Caco-2 (cell line): ENCODE results near the gene LTBP1. TPM values are rescaled to one million over a fixed set of nuclear protein-coding genes. Genes with fewer than 3 reads are reported as not detected.

Experiments used
- BruUV-seq: library from RNA; stranded (reverse); fragments of 400-500 nt; replicated peaks from 2 replicates; lab custom pipeline; 2021; lab: Mats Ljungman, UMichigan
- CTCF ChIA-PET: fragments of 300-600 bp; sonication (Branson Sonifier 250); formaldehyde crosslinking; loops from one replicate; lab custom pipeline; 2022; ENCODE audit warnings: antibody characterized with exemption; lab: Charles Lee
- POLR2A ChIA-PET: fragments of 300-600 bp; sonication (Branson Sonifier 250); formaldehyde crosslinking; loops from one replicate; lab custom pipeline; 2022; ENCODE audit warnings: antibody characterized with exemption; lab: Charles Lee
- DNase-seq, 2 experiments: peaks; one replicate each; pipeline versions ENCODE4 v3.0.0 to v3.0.0-alpha.2; 2020 to 2022
- H3K27me3 ChIP-seq: replicated peaks from 2 replicates; pipeline ENCODE4 v1.6.0; 2011; ENCODE audit warnings: low read length; ENCODE audit not compliant: control insufficient read depth, insufficient read depth
- H3K36me3 ChIP-seq: 2 replicates; pipeline ENCODE4 v1.5.1; 2011; ENCODE audit warnings: low read length; ENCODE audit not compliant: control insufficient read depth, insufficient read depth
- H3K4me1 ChIP-seq: fragments of 250-450 bp; sonication (Bioruptor Pico); 2 replicates; pipeline ENCODE4 v1.5.1; 2020; ENCODE audit warnings: mild to moderate bottlenecking
- H3K4me3 ChIP-seq: 2 replicates; pipeline ENCODE4 v1.5.1; 2011; ENCODE audit warnings: low read depth, mild to moderate bottlenecking, control low read depth, low read length
- H3K9me3 ChIP-seq: fragments of 250-450 bp; sonication (Bioruptor Pico); 2 replicates; pipeline ENCODE4 v1.5.1; 2020; ENCODE audit warnings: mild to moderate bottlenecking, moderate library complexity
- H3K27ac Mint-ChIP-seq: one replicate; pipeline ENCODE4 v1.8.0; 2022; ENCODE audit warnings: mixed read lengths; ENCODE audit not compliant: unreplicated experiment
- H3K27me3 Mint-ChIP-seq: one replicate; pipeline ENCODE4 v1.8.0; 2022; ENCODE audit warnings: mixed read lengths; ENCODE audit not compliant: insufficient read depth, unreplicated experiment
- H3K36me3 Mint-ChIP-seq: one replicate; pipeline ENCODE4 v1.8.0; 2022; ENCODE audit warnings: mild to moderate bottlenecking, mixed read lengths; ENCODE audit not compliant: insufficient read depth, unreplicated experiment
- H3K4me1 Mint-ChIP-seq: one replicate; pipeline ENCODE4 v1.8.0; 2022; ENCODE audit warnings: low read depth, mixed read lengths; ENCODE audit not compliant: unreplicated experiment
- H3K4me3 Mint-ChIP-seq: one replicate; pipeline ENCODE4 v1.8.0; 2022; ENCODE audit warnings: mild to moderate bottlenecking, moderate library complexity, mixed read lengths; ENCODE audit not compliant: unreplicated experiment
- H3K9me3 Mint-ChIP-seq: one replicate; pipeline ENCODE4 v1.8.0; 2022; ENCODE audit warnings: mixed read lengths; ENCODE audit not compliant: unreplicated experiment
- intact Hi-C: fragments of 100-400 bp; cut with micrococcal nuclease; formaldehyde crosslinking; loops from one replicate; pipeline ENCODE4 v1.10.0; 2022; ENCODE audit not compliant: unreplicated experiment
- total RNA-seq: library from RNA; stranded (reverse); gene quantifications from 2 replicates; pipeline ENCODE4 v1.2.3, GENCODE V29; 2022
- TF ChIP-seq, protein P1 (sequence below), 2 experiments: fragments of 200-600 bp in 1 of 2; IDR thresholded peaks; 1 replicate in 1 of 2; 2 replicates in 1 of 2; pipeline versions ENCODE4 v1.5.1 to v1.8.0; 2011 to 2022; ENCODE audit warnings: antibody characterized with exemption in 1 of 2, control low read depth in 1 of 2, inconsistent platforms in 1 of 2, low read depth in 1 of 2, low read length in 1 of 2, mild to moderate bottlenecking in 1 of 2, moderate library complexity in 1 of 2; ENCODE audit not compliant: insufficient read depth in 1 of 2, severe bottlenecking in 1 of 2, unreplicated experiment in 1 of 2

The LTBP1 gene
- total RNA-seq, 1 experiment from 2014 or later = 64.2 TPM

DNA sequence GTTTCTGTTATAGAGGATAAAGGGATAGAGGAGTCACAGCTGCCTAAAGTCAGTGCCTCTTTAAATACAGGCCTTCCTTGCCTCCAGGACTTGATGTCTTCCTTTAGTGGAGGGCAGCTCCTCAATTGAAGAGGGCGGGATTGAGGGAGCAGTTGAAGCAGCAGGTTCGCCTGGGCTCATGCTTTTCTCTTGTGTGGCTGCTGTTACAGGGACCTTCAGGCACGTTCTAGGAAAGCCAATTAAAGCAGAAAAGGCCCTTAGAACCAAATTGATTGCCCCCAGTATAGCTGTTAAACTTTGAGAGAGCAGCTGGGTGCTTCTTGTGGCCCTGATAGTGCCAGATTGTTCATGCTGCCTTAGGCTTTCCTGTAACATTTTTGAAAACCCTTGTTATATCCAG is 42.0 kb upstream of the LTBP1 start:
- intact Hi-C loops = no loop called here
- H3K4me1 Mint-ChIP-seq = no peaks in the 10 kb centered on the region
- H3K36me3 ChIP-seq = no peaks in the 10 kb centered on the region
- no peaks in the 10 kb centered on the region for H3K4me1 ChIP-seq
- no peak overlapping the region for H3K4me3 Mint-ChIP-seq
- ChIA-PET POLR2A (no interaction called here), CTCF (no interaction called here)
- no peaks in the 10 kb centered on the region for H3K9me3 Mint-ChIP-seq
- H3K36me3 Mint-ChIP-seq = no peaks in the 10 kb centered on the region
- DNase-seq = no peak
- no peak overlapping the region for H3K27ac Mint-ChIP-seq
- no TSS peak for BruUV-seq
- no peaks in the 10 kb centered on the region for H3K27me3 ChIP-seq
- TF ChIP-seq, protein P1, sequence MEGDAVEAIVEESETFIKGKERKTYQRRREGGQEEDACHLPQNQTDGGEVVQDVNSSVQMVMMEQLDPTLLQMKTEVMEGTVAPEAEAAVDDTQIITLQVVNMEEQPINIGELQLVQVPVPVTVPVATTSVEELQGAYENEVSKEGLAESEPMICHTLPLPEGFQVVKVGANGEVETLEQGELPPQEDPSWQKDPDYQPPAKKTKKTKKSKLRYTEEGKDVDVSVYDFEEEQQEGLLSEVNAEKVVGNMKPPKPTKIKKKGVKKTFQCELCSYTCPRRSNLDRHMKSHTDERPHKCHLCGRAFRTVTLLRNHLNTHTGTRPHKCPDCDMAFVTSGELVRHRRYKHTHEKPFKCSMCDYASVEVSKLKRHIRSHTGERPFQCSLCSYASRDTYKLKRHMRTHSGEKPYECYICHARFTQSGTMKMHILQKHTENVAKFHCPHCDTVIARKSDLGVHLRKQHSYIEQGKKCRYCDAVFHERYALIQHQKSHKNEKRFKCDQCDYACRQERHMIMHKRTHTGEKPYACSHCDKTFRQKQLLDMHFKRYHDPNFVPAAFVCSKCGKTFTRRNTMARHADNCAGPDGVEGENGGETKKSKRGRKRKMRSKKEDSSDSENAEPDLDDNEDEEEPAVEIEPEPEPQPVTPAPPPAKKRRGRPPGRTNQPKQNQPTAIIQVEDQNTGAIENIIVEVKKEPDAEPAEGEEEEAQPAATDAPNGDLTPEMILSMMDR (IDR thresholded peaks at IDR 0.05; ENCODE audit: insufficient read depth in 1 of 2, low read depth in 1 of 2, low read length in 1 of 2, severe bottlenecking in 1 of 2, unreplicated experiment in 1 of 2) = no peak
- H3K4me3 ChIP-seq = no peak overlapping the region
- peaks cover 3% of the 10 kb centered on the region for H3K27me3 Mint-ChIP-seq
- H3K9me3 ChIP-seq = no peaks in the 10 kb centered on the region

DNA sequence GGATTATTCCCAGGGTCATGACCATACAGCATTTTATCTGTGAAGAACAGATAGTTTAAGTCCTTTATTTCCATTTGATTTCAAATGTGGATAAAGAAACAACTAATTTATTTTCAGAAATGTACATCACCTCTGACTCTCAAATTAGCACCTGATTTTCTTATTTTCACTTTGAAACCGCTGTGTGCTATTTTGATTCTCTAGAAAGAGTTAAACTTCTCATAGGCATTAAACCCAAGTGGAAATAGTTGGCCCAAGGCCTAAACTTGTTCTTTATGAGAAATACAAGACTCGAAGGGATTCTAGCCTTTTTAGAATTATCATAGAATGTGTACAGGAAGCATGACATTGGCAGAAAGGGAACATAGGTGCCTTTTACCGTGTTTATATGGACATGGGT is 41.5 kb upstream of the LTBP1 start:
- TF ChIP-seq, protein P1 (IDR thresholded peaks at IDR 0.05; ENCODE audit: insufficient read depth in 1 of 2, low read depth in 1 of 2, low read length in 1 of 2, severe bottlenecking in 1 of 2, unreplicated experiment in 1 of 2) = no peak
- Histone ChIP-seq H3K4me3 (no peak overlapping the region), H3K9me3 (no peaks in the 10 kb centered on the region), H3K4me1 (no peaks in the 10 kb centered on the region), H3K36me3 (no peaks in the 10 kb centered on the region), H3K27me3 (no peaks in the 10 kb centered on the region)
- no peaks in the 10 kb centered on the region for H3K4me1 Mint-ChIP-seq
- H3K36me3 Mint-ChIP-seq = no peaks in the 10 kb centered on the region
- intact Hi-C loops = no loop called here
- no peaks in the 10 kb centered on the region for H3K9me3 Mint-ChIP-seq
- no peak overlapping the region for H3K4me3 Mint-ChIP-seq
- H3K27me3 Mint-ChIP-seq = peaks cover 3% of the 10 kb centered on the region
- CTCF ChIA-PET = no interaction called here
- no TSS peak for BruUV-seq
- DNase-seq = no peak
- POLR2A ChIA-PET = no interaction called here
- H3K27ac Mint-ChIP-seq = no peak overlapping the region

DNA sequence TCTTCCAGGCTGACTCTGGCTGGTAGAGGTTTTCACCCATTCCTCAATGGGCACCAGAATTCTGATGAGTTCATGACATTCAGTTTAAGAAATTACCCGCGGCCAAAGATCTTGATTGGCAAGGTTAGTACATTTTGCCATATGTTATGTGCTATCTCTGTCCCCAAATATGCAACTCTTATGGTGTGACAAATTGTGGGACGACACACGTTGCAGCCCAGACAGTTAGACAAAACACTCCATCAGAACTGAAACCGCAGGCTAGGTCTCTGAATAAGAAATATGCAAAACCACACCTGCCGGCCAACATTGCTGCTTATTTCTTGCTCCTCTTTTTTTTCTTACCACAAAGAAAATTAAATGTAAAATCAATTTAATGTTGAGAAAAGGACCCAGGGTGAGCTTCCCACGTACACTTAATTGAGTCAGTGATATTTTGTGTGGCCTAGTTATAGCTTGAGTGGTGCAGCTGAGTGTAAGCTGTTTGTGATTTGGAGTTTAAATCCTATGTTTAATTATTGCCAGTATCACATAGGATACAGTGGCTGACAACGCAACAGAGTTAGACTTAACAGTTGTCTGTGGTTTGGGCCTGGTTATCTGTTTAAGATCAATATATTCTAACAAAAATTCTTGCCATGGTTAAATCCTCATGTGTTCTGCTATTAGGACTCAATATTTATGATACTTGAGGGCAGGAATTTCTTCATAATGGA is 35.7 kb upstream of the LTBP1 start:
- Mint-ChIP-seq H3K27me3 (no peaks in the 10 kb centered on the region), H3K36me3 (no peaks in the 10 kb centered on the region), H3K4me1 (no peaks in the 10 kb centered on the region), H3K4me3 (no peak overlapping the region), H3K27ac (no peak overlapping the region), H3K9me3 (no peaks in the 10 kb centered on the region)
- intact Hi-C loops = no loop called here
- Histone ChIP-seq H3K27me3 (no peaks in the 10 kb centered on the region), H3K9me3 (no peaks in the 10 kb centered on the region; the same call in 1 of the 2 replicates), H3K4me3 (no peak overlapping the region), H3K36me3 (no peaks in the 10 kb centered on the region), H3K4me1 (no peaks in the 10 kb centered on the region)
- CTCF ChIA-PET = no interaction called here
- POLR2A ChIA-PET = no interaction called here
- no TSS peak for BruUV-seq
- TF ChIP-seq, protein P1 (IDR thresholded peaks at IDR 0.05; ENCODE audit: insufficient read depth in 1 of 2, low read depth in 1 of 2, low read length in 1 of 2, severe bottlenecking in 1 of 2, unreplicated experiment in 1 of 2) = no peak
- no peak for DNase-seq
